Neural crest cell (in vitro differentiated cells): Measurements from ENCODE around the gene PFKP. TPM values are rescaled to one million over a fixed set of nuclear protein-coding genes. Genes with fewer than 3 reads are reported as not detected.

ENCODE experiments used
- DNase-seq: peaks from one replicate; pipeline ENCODE4 v3.0.0; 2021; ENCODE audit warnings: low read depth, mixed read lengths, low spot score
- H3K27ac Mint-ChIP-seq: one replicate; pipeline ENCODE4 v1.8.0; 2021; ENCODE audit warnings: mild to moderate bottlenecking, mixed read lengths; ENCODE audit not compliant: unreplicated experiment
- H3K27me3 Mint-ChIP-seq: 2 replicates; pipeline ENCODE4 v1.8.0; 2021; ENCODE audit warnings: low read depth, mild to moderate bottlenecking, mixed read lengths
- H3K36me3 Mint-ChIP-seq: 2 replicates; pipeline ENCODE4 v1.8.0; 2021; ENCODE audit warnings: low read depth, mild to moderate bottlenecking, mixed read lengths
- H3K4me1 Mint-ChIP-seq: 2 replicates; pipeline ENCODE4 v1.8.0; 2021; ENCODE audit warnings: mixed read lengths
- H3K4me3 Mint-ChIP-seq: one replicate; pipeline ENCODE4 v1.8.0; 2021; ENCODE audit warnings: mild to moderate bottlenecking, mixed read lengths
- H3K9me3 Mint-ChIP-seq: 2 replicates; pipeline ENCODE4 v1.8.0; 2021; ENCODE audit warnings: mixed read lengths
- CTCF ChIP-seq: fragments of 200-600 bp; sonication (generic); conservative IDR thresholded peaks from 2 replicates; pipeline ENCODE4 v1.5.0; 2021; ENCODE audit warnings: antibody characterized with exemption, mild to moderate bottlenecking
- total RNA-seq: library from RNA; stranded (reverse); gene quantifications from 2 replicates; pipeline ENCODE4 v1.2.1, GENCODE V29; 2021

The PFKP gene
- total RNA-seq, 1 donor from 2014 or later, result 18.9 TPM

GRCh38 chr10:3136336-3136735 is 69.0 kb downstream of the PFKP start:
- no peaks in the 10 kb centered on the region for H3K27me3 Mint-ChIP-seq
- DNase-seq, result no peak
- no peak for TF ChIP-seq CTCF
- no peaks in the 10 kb centered on the region for H3K4me1 Mint-ChIP-seq
- H3K9me3 Mint-ChIP-seq, result no peaks in the 10 kb centered on the region
- peaks cover 17% of the 10 kb centered on the region for H3K36me3 Mint-ChIP-seq
- no peak overlapping the region for H3K4me3 Mint-ChIP-seq
- H3K27ac Mint-ChIP-seq, result no peak overlapping the region

DNA sequence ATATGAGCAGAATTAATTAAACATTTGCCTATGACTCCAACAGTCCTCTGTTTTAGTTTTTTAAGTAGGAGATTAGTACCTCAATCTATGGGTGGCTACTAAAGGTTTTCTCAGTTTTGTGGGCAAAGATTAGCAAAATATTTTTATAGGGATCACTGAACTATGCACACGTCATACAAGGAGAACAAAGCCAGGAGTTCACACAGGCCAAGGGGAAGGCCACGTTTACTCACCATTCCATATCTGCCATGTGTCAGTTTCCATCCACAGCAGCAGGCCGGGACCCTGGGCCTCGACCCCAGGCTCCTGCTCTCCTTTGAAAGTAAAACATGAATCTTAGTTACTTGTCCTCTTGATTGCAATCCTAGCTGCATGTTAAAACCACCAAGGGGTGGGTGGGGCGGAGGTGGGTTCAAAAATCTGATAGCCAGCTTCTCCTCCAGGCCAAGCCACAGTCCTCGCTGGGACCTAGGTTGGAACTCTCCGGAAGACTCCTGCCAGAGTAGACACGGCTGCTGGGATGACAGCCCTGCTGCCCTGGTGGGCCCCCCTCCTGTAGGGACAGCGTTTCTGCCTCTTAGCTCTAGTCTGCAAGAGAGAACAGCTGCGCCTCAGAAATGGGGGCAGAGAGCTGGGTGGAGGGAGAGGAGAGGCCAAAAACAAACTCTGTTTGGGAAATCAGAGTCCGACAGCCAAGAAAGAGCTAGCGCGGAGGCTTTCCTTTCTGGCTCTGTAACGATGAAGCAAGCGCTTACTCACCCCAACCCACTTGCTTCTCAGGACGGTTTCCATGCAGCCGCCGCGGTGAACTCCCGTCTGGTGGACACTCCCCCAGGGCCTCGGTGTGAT is 69.6 kb downstream of the PFKP start:
- no peak overlapping the region for H3K4me3 Mint-ChIP-seq
- no peaks in the 10 kb centered on the region for H3K4me1 Mint-ChIP-seq
- no peaks in the 10 kb centered on the region for H3K27me3 Mint-ChIP-seq
- DNase-seq, result no peak
- H3K9me3 Mint-ChIP-seq, result no peaks in the 10 kb centered on the region
- peaks cover 19% of the 10 kb centered on the region for H3K36me3 Mint-ChIP-seq
- no peak overlapping the region for H3K27ac Mint-ChIP-seq
- no peak for TF ChIP-seq CTCF

- Mint-ChIP-seq H3K27me3 (no peaks in the 10 kb centered on the region), H3K4me3 (no peak overlapping the region), H3K27ac (no peak overlapping the region), H3K36me3 (peaks cover 19% of the 10 kb centered on the region), H3K4me1 (no peaks in the 10 kb centered on the region), H3K9me3 (no peaks in the 10 kb centered on the region)
- no peak for TF ChIP-seq CTCF
- DNase-seq, result no peak
Observed at GRCh38 chr10:3137958-3138726, 70.8 kb downstream of the PFKP start.

DNA sequence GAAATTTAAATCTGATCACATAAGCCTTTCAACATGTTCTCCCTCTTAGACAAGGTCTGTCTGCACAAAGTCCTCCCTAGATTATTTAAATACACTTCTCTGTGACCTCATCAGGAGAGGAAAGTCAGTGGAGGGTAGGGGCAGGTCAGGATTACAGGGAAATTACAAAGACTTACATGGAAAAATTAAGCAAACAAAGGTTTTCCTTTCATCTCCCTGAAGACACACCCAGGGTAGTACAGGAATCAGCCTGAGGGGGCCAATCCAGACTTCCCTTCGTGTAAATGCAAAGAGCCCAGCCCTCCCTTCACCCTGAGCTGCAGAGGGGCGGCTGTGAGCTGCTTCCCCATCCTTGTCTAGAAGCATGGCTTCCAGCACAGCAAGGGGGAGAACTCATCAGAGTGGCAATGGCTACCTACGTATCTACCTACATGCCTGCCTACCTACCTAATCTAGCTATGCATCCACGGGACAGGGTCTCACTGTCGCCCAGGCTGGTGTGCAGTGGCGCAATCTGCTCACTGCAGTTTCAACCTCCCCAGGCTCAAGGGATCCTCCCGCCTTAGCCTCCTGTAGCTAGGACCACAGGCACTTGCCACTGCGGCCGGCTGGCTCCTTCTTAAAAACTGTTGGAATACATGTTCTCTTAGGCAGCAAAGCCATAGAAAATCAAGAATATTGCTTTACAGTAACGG is 72.0 kb downstream of the PFKP start:
- no peaks in the 10 kb centered on the region for H3K4me1 Mint-ChIP-seq
- no peak overlapping the region for H3K4me3 Mint-ChIP-seq
- DNase-seq, result no peak
- no peaks in the 10 kb centered on the region for H3K27me3 Mint-ChIP-seq
- H3K9me3 Mint-ChIP-seq, result no peaks in the 10 kb centered on the region
- H3K27ac Mint-ChIP-seq, result no peak overlapping the region
- TF ChIP-seq CTCF, result no peak
- H3K36me3 Mint-ChIP-seq, result peaks cover 15% of the 10 kb centered on the region

- no peak for TF ChIP-seq CTCF
- Mint-ChIP-seq H3K4me1 (no peaks in the 10 kb centered on the region), H3K9me3 (no peaks in the 10 kb centered on the region), H3K36me3 (peaks cover 9% of the 10 kb centered on the region), H3K27ac (no peak overlapping the region), H3K4me3 (no peak overlapping the region), H3K27me3 (no peaks in the 10 kb centered on the region)
- DNase-seq, result no peak
Observed at GRCh38 chr10:3140280-3140679, 72.9 kb downstream of the PFKP start.
